Posterior vena cava (tissue), 2 donors: ENCODE measurements around the gene KLHL35. TPM values are rescaled to one million over a fixed set of nuclear protein-coding genes. Genes with fewer than 3 reads are reported as not detected.
"Not testable (repeated sequence)": the region's sequence is repeated elsewhere in the genome, so short reads cannot be mapped to it uniquely, and the experiment has no call there.

ENCODE experiments used
- DNase-seq: peaks from one replicate; pipeline ENCODE4 v3.0.0-alpha.2; 2020; ENCODE audit warnings: low spot score
- intact Hi-C, 2 donors: fragments of 100-400 bp; cut with DNase I; formaldehyde crosslinking; loops; one replicate each; pipeline versions ENCODE4 v1.14.1 to v1.14.2; 2022 to 2023
- total RNA-seq, 2 donors: library from RNA; stranded (reverse); fragmentation: NEBNext Ultra II Directional; extraction: Animal tissue kit (Norgen Biotek cat#: 25700); gene quantifications; one replicate each; pipeline ENCODE4 v1.2.1, GENCODE V29; 2021
- donor health status: DM: yes; HTN: yes; CAD: no.
- donor health status: DM: yes; HTN: yes; CAD: no.

The KLHL35 gene
- total RNA-seq, 2 donors from 2014 or later: 0.67 to 0.79 TPM

GRCh38 chr11:75429902-75430713, 2.9 kb downstream of the KLHL35 start:
- intact Hi-C loops: no loop called here
- DNase-seq: peak; percentile 91

- intact Hi-C loops: no loop called here
- no peak for DNase-seq
Measured at GRCh38 chr11:75429641-75429901, 3.4 kb downstream of the KLHL35 start.

GRCh38 chr11:75428989-75429640, 3.9 kb downstream of the KLHL35 start:
- intact Hi-C loops: no loop called here
- peak; percentile 35 for DNase-seq

- intact Hi-C loops: no loop called here
- DNase-seq: peak; percentile 95
Measured at GRCh38 chr11:75428281-75428724, 4.7 kb downstream of the KLHL35 start.

- peak; percentile 13 for DNase-seq
- intact Hi-C loops: no loop called here
Measured at GRCh38 chr11:75427181-75427580, 5.8 kb downstream of the KLHL35 start.

GRCh38 chr11:75426720-75427086, 6.3 kb downstream of the KLHL35 start:
- intact Hi-C loops: no loop called here
- peak; percentile 38 for DNase-seq

- DNase-seq: peak; percentile 53
- intact Hi-C loops: no loop called here
Measured at GRCh38 chr11:75425422-75425821, 7.6 kb downstream of the KLHL35 start.

GRCh38 chr11:75424396-75424795, 8.6 kb downstream of the KLHL35 start:
- intact Hi-C loops: no loop called here
- peak; percentile 16 for DNase-seq

GRCh38 chr11:75423721-75424120, 9.3 kb downstream of the KLHL35 start:
- peak; percentile 72 for DNase-seq
- intact Hi-C loops: no loop called here

- peak; percentile 65 for DNase-seq
- intact Hi-C loops: no loop called here
Measured at GRCh38 chr11:75422248-75423231, 10.5 kb downstream of the KLHL35 start.

- peak; percentile 3 for DNase-seq
- intact Hi-C loops: no loop called here
Measured at GRCh38 chr11:75421902-75422247, 11.1 kb downstream of the KLHL35 start.

- peak; percentile 52 for DNase-seq
- intact Hi-C loops: no loop called here
Measured at GRCh38 chr11:75421035-75421602, 11.9 kb downstream of the KLHL35 start.

- intact Hi-C loops: no loop called here
- DNase-seq: peak; percentile 40
Measured at GRCh38 chr11:75420224-75421034, 12.6 kb downstream of the KLHL35 start.

- DNase-seq: peak; percentile 6
- intact Hi-C loops: no loop called here
Measured at GRCh38 chr11:75413864-75414263, 19.1 kb downstream of the KLHL35 start.

- intact Hi-C loops: not testable (repeated sequence)
- DNase-seq: peak; percentile 57
Measured at GRCh38 chr11:75413146-75413545, 19.9 kb downstream of the KLHL35 start.

- intact Hi-C loops, DNase-seq: not testable (repeated sequence)
Measured at GRCh38 chr11:75409971-75410370, 23.0 kb downstream of the KLHL35 start.

GRCh38 chr11:75408957-75409219, 24.1 kb downstream of the KLHL35 start:
- intact Hi-C loops: no loop called here
- DNase-seq: no peak

- intact Hi-C loops: no loop called here
- peak; percentile 10 for DNase-seq
Measured at GRCh38 chr11:75406338-75406777, 26.6 kb downstream of the KLHL35 start.
